GM19467 (cell line): ENCODE measurements around the gene ANKS1A.
"Not testable (repeated sequence)": the region's sequence is repeated elsewhere in the genome, so short reads cannot be mapped to it uniquely, and the experiment has no call there.

ENCODE experiments used
- ATAC-seq: cut with Tn5 transposase; IDR thresholded peaks from one replicate; pipeline ENCODE4 v1.9.1; 2021; ENCODE audit warnings: mild to moderate bottlenecking, moderate library complexity; ENCODE audit not compliant: unreplicated experiment

ANKS1A gene

GRCh38 chr6:34985236-34985635, 96.2 kb downstream of the ANKS1A start:
- ATAC-seq = no peak

GRCh38 chr6:34986845-34987246, 97.8 kb downstream of the ANKS1A start:
- no peak for ATAC-seq

- no peak for ATAC-seq
Observed at GRCh38 chr6:34987506-34987905, 98.5 kb downstream of the ANKS1A start.

GRCh38 chr6:34990971-34991560, 102.0 kb downstream of the ANKS1A start:
- no peak for ATAC-seq

GRCh38 chr6:34992376-34992775, 103.3 kb downstream of the ANKS1A start:
- no peak for ATAC-seq

GRCh38 chr6:34993213-34993612, 104.2 kb downstream of the ANKS1A start:
- ATAC-seq = no peak

GRCh38 chr6:34994693-34995092, 105.6 kb downstream of the ANKS1A start:
- ATAC-seq = no peak

GRCh38 chr6:34998417-34998816, 109.4 kb downstream of the ANKS1A start:
- ATAC-seq = not testable (repeated sequence)

GRCh38 chr6:34999153-34999552, 110.1 kb downstream of the ANKS1A start:
- not testable (repeated sequence) for ATAC-seq

- not testable (repeated sequence) for ATAC-seq
Observed at GRCh38 chr6:34999962-35000361, 110.9 kb downstream of the ANKS1A start.

- not testable (repeated sequence) for ATAC-seq
Observed at GRCh38 chr6:35001349-35001748, 112.3 kb downstream of the ANKS1A start.

- ATAC-seq = not testable (repeated sequence)
Observed at GRCh38 chr6:35003886-35004530, 115.0 kb downstream of the ANKS1A start.

GRCh38 chr6:35007016-35007415, 118.0 kb downstream of the ANKS1A start:
- no peak for ATAC-seq

GRCh38 chr6:35008858-35009257, 119.8 kb downstream of the ANKS1A start:
- no peak for ATAC-seq

GRCh38 chr6:35011096-35012041, 122.3 kb downstream of the ANKS1A start:
- no peak for ATAC-seq

GRCh38 chr6:35013701-35014100, 124.6 kb downstream of the ANKS1A start:
- ATAC-seq = no peak

GRCh38 chr6:35014341-35014740, 125.3 kb downstream of the ANKS1A start:
- ATAC-seq = no peak

- ATAC-seq = no peak
Observed at GRCh38 chr6:35014786-35015185, 125.7 kb downstream of the ANKS1A start.

GRCh38 chr6:35015476-35015875, 126.4 kb downstream of the ANKS1A start:
- no peak for ATAC-seq

GRCh38 chr6:35015996-35016395, 126.9 kb downstream of the ANKS1A start:
- no peak for ATAC-seq

- ATAC-seq = no peak
Observed at GRCh38 chr6:35016502-35017321, 127.7 kb downstream of the ANKS1A start.
